ENCODE measurements around the gene ZNF469.

GRCh38 chr16:88372522-88372921, 10.2 kb upstream of the ZNF469 start:
- TF ChIP-seq, protein P1, sequence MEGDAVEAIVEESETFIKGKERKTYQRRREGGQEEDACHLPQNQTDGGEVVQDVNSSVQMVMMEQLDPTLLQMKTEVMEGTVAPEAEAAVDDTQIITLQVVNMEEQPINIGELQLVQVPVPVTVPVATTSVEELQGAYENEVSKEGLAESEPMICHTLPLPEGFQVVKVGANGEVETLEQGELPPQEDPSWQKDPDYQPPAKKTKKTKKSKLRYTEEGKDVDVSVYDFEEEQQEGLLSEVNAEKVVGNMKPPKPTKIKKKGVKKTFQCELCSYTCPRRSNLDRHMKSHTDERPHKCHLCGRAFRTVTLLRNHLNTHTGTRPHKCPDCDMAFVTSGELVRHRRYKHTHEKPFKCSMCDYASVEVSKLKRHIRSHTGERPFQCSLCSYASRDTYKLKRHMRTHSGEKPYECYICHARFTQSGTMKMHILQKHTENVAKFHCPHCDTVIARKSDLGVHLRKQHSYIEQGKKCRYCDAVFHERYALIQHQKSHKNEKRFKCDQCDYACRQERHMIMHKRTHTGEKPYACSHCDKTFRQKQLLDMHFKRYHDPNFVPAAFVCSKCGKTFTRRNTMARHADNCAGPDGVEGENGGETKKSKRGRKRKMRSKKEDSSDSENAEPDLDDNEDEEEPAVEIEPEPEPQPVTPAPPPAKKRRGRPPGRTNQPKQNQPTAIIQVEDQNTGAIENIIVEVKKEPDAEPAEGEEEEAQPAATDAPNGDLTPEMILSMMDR (IDR thresholded peaks at IDR 0.05; ENCODE audit: low read depth, low read length): no peak
- TF ChIP-seq EZH2phosphoT487 (IDR thresholded peaks at IDR 0.05; ENCODE audit: low read depth): no peak
